Testis (tissue), 2 donors: Measurements from ENCODE around the gene MEGF8.

Experiments used
- POLR2A ChIP-seq: fragments of 450-650 bp; IDR thresholded peaks from one replicate; pipeline ENCODE4 v1.6.1; 2017; ENCODE audit warnings: antibody characterized with exemption, mild to moderate bottlenecking, moderate library complexity
- TF ChIP-seq, protein P1 (sequence below), 3 experiments: fragments of 450-650 bp in 2 of 3; fragments of 200-600 bp in 1 of 3; sonication (generic) in 1 of 3; IDR thresholded peaks; one replicate each; pipeline ENCODE4 v1.5.1; 2016 to 2019; ENCODE audit warnings: antibody characterized with exemption in 3 of 3, mild to moderate bottlenecking in 2 of 3, moderate library complexity in 1 of 3

DNA sequence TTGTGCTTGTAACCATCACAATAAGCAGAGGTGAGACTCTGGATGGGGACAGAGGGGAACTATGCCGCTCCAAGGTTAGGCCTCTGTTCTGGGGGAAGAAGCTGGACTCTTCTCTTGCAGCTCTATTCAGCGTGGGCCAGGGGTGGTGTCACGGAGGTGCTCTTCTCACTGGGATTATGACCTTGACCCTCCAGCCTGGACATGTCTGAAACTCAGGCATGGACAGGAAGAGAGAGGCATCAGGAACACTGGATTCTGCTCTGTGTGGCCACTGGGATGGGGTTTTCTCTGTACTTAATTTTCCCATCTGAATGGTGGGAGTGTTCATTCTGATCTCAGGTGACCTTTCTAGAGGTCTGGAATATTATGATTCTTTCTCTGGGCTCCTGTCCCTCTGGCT is 7.6 kb downstream of the MEGF8 start:
- TF ChIP-seq, protein P1, sequence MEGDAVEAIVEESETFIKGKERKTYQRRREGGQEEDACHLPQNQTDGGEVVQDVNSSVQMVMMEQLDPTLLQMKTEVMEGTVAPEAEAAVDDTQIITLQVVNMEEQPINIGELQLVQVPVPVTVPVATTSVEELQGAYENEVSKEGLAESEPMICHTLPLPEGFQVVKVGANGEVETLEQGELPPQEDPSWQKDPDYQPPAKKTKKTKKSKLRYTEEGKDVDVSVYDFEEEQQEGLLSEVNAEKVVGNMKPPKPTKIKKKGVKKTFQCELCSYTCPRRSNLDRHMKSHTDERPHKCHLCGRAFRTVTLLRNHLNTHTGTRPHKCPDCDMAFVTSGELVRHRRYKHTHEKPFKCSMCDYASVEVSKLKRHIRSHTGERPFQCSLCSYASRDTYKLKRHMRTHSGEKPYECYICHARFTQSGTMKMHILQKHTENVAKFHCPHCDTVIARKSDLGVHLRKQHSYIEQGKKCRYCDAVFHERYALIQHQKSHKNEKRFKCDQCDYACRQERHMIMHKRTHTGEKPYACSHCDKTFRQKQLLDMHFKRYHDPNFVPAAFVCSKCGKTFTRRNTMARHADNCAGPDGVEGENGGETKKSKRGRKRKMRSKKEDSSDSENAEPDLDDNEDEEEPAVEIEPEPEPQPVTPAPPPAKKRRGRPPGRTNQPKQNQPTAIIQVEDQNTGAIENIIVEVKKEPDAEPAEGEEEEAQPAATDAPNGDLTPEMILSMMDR (IDR thresholded peaks at IDR 0.05), result no peak
- TF ChIP-seq POLR2A, result no peak
